ENCODE results near the gene GALNT17.

Gene GALNT17

GRCh38 chr7:71687286-71687685 is 555.3 kb downstream of the GALNT17 start:
- TF ChIP-seq RAD21 (IDR thresholded peaks at IDR 0.05; ENCODE audit: low read depth) (no peak), FOXM1 (IDR thresholded peaks at IDR 0.05; ENCODE audit: borderline replicate concordance, low read depth) (no peak), USF1 (IDR thresholded peaks at IDR 0.05) (no peak), CEBPB (IDR thresholded peaks at IDR 0.05) (no peak), EP300 (IDR thresholded peaks at IDR 0.05; ENCODE audit: borderline replicate concordance) (no peak), TAF1 (IDR thresholded peaks at IDR 0.05; ENCODE audit: low read depth) (no peak), CREB1 (IDR thresholded peaks at IDR 0.05; ENCODE audit: low read depth) (no peak), TCF12 (IDR thresholded peaks at IDR 0.05; ENCODE audit: low read depth) (no peak), MAX (IDR thresholded peaks at IDR 0.05) (no peak), ZBTB7A (IDR thresholded peaks at IDR 0.05; ENCODE audit: low read depth) (no peak), NFIC (IDR thresholded peaks at IDR 0.05) (no peak), TEAD4 (IDR thresholded peaks at IDR 0.05) (no peak)
- TF ChIP-seq, protein P1, sequence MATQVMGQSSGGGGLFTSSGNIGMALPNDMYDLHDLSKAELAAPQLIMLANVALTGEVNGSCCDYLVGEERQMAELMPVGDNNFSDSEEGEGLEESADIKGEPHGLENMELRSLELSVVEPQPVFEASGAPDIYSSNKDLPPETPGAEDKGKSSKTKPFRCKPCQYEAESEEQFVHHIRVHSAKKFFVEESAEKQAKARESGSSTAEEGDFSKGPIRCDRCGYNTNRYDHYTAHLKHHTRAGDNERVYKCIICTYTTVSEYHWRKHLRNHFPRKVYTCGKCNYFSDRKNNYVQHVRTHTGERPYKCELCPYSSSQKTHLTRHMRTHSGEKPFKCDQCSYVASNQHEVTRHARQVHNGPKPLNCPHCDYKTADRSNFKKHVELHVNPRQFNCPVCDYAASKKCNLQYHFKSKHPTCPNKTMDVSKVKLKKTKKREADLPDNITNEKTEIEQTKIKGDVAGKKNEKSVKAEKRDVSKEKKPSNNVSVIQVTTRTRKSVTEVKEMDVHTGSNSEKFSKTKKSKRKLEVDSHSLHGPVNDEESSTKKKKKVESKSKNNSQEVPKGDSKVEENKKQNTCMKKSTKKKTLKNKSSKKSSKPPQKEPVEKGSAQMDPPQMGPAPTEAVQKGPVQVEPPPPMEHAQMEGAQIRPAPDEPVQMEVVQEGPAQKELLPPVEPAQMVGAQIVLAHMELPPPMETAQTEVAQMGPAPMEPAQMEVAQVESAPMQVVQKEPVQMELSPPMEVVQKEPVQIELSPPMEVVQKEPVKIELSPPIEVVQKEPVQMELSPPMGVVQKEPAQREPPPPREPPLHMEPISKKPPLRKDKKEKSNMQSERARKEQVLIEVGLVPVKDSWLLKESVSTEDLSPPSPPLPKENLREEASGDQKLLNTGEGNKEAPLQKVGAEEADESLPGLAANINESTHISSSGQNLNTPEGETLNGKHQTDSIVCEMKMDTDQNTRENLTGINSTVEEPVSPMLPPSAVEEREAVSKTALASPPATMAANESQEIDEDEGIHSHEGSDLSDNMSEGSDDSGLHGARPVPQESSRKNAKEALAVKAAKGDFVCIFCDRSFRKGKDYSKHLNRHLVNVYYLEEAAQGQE (IDR thresholded peaks at IDR 0.05; ENCODE audit: low read depth) = no peak

DNA sequence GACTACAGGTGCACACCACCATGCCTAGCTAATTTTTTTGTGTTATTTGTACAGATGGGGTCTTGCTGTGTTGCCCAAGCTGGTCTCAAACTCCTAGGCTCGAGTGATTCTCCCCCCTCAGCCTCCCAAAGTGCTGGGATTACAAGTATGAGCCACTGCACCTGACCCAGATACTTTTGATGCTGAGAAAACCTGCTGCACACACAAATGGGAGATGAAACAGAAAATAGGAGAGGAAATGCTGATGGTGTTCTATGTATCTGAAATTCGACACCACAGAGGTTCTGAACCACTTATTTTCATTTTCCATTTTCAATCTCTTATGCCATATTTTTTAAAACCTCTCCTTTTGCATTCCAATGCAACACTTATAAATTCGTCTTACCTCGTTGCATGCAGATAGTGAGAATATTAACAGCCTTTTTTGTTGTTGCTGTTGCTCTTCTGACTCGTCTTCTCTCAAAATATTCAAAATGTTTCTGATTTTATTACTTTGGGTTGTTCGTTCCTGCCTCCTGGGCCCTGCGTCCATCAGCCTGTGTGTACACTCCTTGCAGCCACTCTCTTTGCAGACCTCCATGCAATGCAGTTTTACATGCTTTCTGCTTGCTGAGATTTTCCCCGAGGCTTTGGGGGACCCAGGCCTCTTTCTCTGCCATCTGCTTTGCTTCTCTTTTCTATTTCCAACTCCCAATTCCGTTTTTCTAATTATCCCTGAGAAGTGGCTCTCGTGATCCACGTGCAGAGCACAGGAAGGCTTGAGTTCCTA is 556.1 kb downstream of the GALNT17 start:
- TF ChIP-seq MAX (IDR thresholded peaks at IDR 0.05) (no peak), TEAD4 (IDR thresholded peaks at IDR 0.05) (no peak), TCF12 (IDR thresholded peaks at IDR 0.05; ENCODE audit: low read depth) (no peak), CEBPB (IDR thresholded peaks at IDR 0.05) (no peak), EP300 (IDR thresholded peaks at IDR 0.05; ENCODE audit: borderline replicate concordance) (no peak), NFIC (IDR thresholded peaks at IDR 0.05) (no peak)

DNA sequence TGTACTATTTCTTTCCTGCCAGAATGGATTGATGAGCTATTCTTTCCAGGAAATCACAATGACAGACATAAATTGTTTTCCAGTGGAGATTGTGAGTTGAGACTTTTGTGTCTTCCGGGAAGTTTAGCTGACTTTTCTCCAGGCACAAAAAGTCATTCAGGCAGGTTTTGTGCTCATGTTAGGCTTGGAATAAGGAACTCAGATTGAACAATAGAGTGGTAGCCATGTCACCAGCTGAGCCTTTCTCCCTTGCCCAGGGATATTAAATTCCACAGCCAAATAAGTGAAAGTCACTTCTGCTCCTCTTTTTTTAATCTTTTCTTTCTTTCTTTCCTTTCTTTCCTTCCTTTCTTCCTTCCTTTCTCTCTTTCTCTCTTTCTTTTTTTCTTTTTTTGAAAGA is 559.6 kb downstream of the GALNT17 start:
- TF ChIP-seq CREB1 (IDR thresholded peaks at IDR 0.05; ENCODE audit: low read depth) (no peak), TEAD4 (IDR thresholded peaks at IDR 0.05) (no peak), ZBTB7A (IDR thresholded peaks at IDR 0.05; ENCODE audit: low read depth) (no peak), EGR1 (IDR thresholded peaks at IDR 0.05) (no peak), NFIC (IDR thresholded peaks at IDR 0.05) (no peak), YY1 (IDR thresholded peaks at IDR 0.05; ENCODE audit: low read depth) (no peak), CEBPB (IDR thresholded peaks at IDR 0.05) (no peak), USF1 (IDR thresholded peaks at IDR 0.05) (no peak), FOXM1 (IDR thresholded peaks at IDR 0.05; ENCODE audit: borderline replicate concordance, low read depth) (no peak), TAF1 (IDR thresholded peaks at IDR 0.05; ENCODE audit: low read depth) (no peak), MAX (IDR thresholded peaks at IDR 0.05) (no peak), RAD21 (IDR thresholded peaks at IDR 0.05; ENCODE audit: low read depth) (no peak), TCF12 (IDR thresholded peaks at IDR 0.05; ENCODE audit: low read depth) (no peak), EP300 (IDR thresholded peaks at IDR 0.05; ENCODE audit: borderline replicate concordance) (no peak)
- TF ChIP-seq, protein P1 (IDR thresholded peaks at IDR 0.05; ENCODE audit: low read depth) = no peak

DNA sequence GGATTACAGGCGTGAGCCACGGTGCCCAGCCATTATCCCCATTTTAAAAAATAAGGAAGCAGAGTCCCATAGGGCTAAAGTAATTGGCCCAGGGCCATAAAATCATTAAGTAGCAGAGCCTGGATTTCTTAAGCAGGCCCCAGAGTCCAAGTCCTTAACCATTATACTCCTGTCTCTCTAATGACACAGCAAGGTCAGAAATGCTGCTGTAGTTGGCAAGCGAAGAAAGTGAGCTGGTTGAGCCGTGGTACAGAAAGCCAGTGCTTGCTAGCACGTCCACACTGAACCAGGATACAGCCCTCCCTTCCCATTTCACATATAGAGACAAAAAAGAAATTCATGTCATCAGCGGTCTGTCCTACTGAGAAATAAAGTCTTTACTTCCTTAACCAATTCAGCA is 562.7 kb downstream of the GALNT17 start:
- TF ChIP-seq YY1 (IDR thresholded peaks at IDR 0.05; ENCODE audit: low read depth) (no peak), CEBPB (IDR thresholded peaks at IDR 0.05) (no peak), MAX (IDR thresholded peaks at IDR 0.05) (no peak)

DNA sequence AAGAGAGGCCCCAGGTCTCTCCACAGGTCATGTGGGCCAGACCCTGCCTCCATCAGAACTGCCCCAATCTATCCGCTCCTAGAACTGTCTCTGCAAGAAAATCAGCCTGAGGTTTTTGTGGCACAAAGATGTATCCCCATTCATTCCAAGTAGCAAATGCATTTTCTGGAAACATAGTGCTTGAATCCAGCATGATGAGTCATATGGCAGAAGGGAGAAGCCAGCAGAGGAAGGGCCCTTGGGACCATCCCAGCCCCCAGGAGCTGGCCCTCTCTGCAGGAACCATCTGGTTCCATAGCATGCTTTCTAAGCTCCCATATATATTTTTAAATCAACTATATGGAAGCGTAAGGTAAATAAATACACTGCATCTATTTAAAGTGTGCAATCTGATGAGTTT is 563.2 kb downstream of the GALNT17 start:
- TF ChIP-seq, protein P1 (IDR thresholded peaks at IDR 0.05; ENCODE audit: low read depth) = no peak
- no peak for TF ChIP-seq CREB1 (IDR thresholded peaks at IDR 0.05; ENCODE audit: low read depth)
- no peak for TF ChIP-seq TEAD4 (IDR thresholded peaks at IDR 0.05)
- TF ChIP-seq EP300 (IDR thresholded peaks at IDR 0.05; ENCODE audit: borderline replicate concordance) = no peak
- no peak for TF ChIP-seq CEBPB (IDR thresholded peaks at IDR 0.05)
- no peak for TF ChIP-seq YY1 (IDR thresholded peaks at IDR 0.05; ENCODE audit: low read depth)
- TF ChIP-seq FOXM1 (IDR thresholded peaks at IDR 0.05; ENCODE audit: borderline replicate concordance, low read depth) = no peak
